ENCODE measurements around the gene ARHGAP24.

Gene ARHGAP24

GRCh38 chr4:85798012-85798770 is 323.2 kb downstream of the ARHGAP24 start:
- TF ChIP-seq ZBTB7A (IDR thresholded peaks at IDR 0.05; ENCODE audit: low read depth) (no peak), CEBPB (IDR thresholded peaks at IDR 0.05) (no peak), MAX (IDR thresholded peaks at IDR 0.05) (no peak), YY1 (IDR thresholded peaks at IDR 0.05; ENCODE audit: low read depth) (no peak), EGR1 (IDR thresholded peaks at IDR 0.05) (no peak)

DNA sequence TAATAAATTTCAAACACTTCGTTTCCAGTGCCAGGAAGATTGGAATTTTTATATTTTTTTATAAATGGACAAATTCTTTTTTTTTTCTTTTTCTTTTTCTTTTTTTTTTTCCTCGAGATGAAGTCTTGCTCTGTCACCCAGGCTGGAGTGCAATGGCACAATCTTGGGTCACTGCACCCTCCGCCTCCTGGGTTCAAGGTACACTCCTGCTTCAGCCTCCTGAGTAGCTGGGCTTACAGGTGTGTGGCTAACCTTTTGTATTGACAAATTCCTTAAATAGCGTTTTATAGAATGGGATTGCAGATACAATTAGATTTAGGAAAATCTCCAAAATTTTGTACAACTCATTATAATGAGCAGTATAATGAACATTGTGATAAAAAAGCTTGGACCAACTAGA is 328.9 kb downstream of the ARHGAP24 start:
- TF ChIP-seq FOXM1 (IDR thresholded peaks at IDR 0.05; ENCODE audit: borderline replicate concordance, low read depth) (no peak), TEAD4 (IDR thresholded peaks at IDR 0.05) (no peak), EGR1 (IDR thresholded peaks at IDR 0.05) (no peak), CREB1 (IDR thresholded peaks at IDR 0.05; ENCODE audit: low read depth) (no peak), USF1 (IDR thresholded peaks at IDR 0.05) (no peak), EP300 (IDR thresholded peaks at IDR 0.05; ENCODE audit: borderline replicate concordance) (no peak), YY1 (IDR thresholded peaks at IDR 0.05; ENCODE audit: low read depth) (no peak)

GRCh38 chr4:85805891-85806290 is 330.9 kb downstream of the ARHGAP24 start:
- TF ChIP-seq CREB1 (IDR thresholded peaks at IDR 0.05; ENCODE audit: low read depth): no peak
- TF ChIP-seq YY1 (IDR thresholded peaks at IDR 0.05; ENCODE audit: low read depth): no peak
- TF ChIP-seq FOXM1 (IDR thresholded peaks at IDR 0.05; ENCODE audit: borderline replicate concordance, low read depth): no peak

GRCh38 chr4:85806334-85806733 is 331.4 kb downstream of the ARHGAP24 start:
- TF ChIP-seq EGR1 (IDR thresholded peaks at IDR 0.05) (no peak), TAF1 (IDR thresholded peaks at IDR 0.05; ENCODE audit: low read depth) (no peak), USF1 (IDR thresholded peaks at IDR 0.05) (no peak), CEBPB (IDR thresholded peaks at IDR 0.05) (no peak), MAX (IDR thresholded peaks at IDR 0.05) (no peak), TEAD4 (IDR thresholded peaks at IDR 0.05) (no peak), TCF12 (IDR thresholded peaks at IDR 0.05; ENCODE audit: low read depth) (no peak), FOXM1 (IDR thresholded peaks at IDR 0.05; ENCODE audit: borderline replicate concordance, low read depth) (no peak), NFIC (IDR thresholded peaks at IDR 0.05) (no peak), CREB1 (IDR thresholded peaks at IDR 0.05; ENCODE audit: low read depth) (no peak), YY1 (IDR thresholded peaks at IDR 0.05; ENCODE audit: low read depth) (no peak), REST (IDR thresholded peaks at IDR 0.05; ENCODE audit: low read depth) (no peak), ZBTB7A (IDR thresholded peaks at IDR 0.05; ENCODE audit: low read depth) (no peak), RAD21 (IDR thresholded peaks at IDR 0.05; ENCODE audit: low read depth) (no peak), EP300 (IDR thresholded peaks at IDR 0.05; ENCODE audit: borderline replicate concordance) (no peak)

GRCh38 chr4:85807247-85807950 is 332.4 kb downstream of the ARHGAP24 start:
- TF ChIP-seq ZBTB7A (IDR thresholded peaks at IDR 0.05; ENCODE audit: low read depth) (no peak), EP300 (IDR thresholded peaks at IDR 0.05; ENCODE audit: borderline replicate concordance) (no peak), CEBPB (IDR thresholded peaks at IDR 0.05) (no peak), YY1 (IDR thresholded peaks at IDR 0.05; ENCODE audit: low read depth) (no peak), MAX (IDR thresholded peaks at IDR 0.05) (no peak), CREB1 (IDR thresholded peaks at IDR 0.05; ENCODE audit: low read depth) (no peak)

GRCh38 chr4:85808104-85808503 is 333.2 kb downstream of the ARHGAP24 start:
- TF ChIP-seq RAD21 (IDR thresholded peaks at IDR 0.05; ENCODE audit: low read depth): no peak
- no peak for TF ChIP-seq USF1 (IDR thresholded peaks at IDR 0.05)
- no peak for TF ChIP-seq EGR1 (IDR thresholded peaks at IDR 0.05)
- TF ChIP-seq NFIC (IDR thresholded peaks at IDR 0.05): no peak
- TF ChIP-seq FOXM1 (IDR thresholded peaks at IDR 0.05; ENCODE audit: borderline replicate concordance, low read depth): no peak
- no peak for TF ChIP-seq EP300 (IDR thresholded peaks at IDR 0.05; ENCODE audit: borderline replicate concordance)
- no peak for TF ChIP-seq TAF1 (IDR thresholded peaks at IDR 0.05; ENCODE audit: low read depth)
- no peak for TF ChIP-seq CREB1 (IDR thresholded peaks at IDR 0.05; ENCODE audit: low read depth)
- TF ChIP-seq YY1 (IDR thresholded peaks at IDR 0.05; ENCODE audit: low read depth): no peak
- TF ChIP-seq TCF12 (IDR thresholded peaks at IDR 0.05; ENCODE audit: low read depth): no peak

- TF ChIP-seq EP300 (IDR thresholded peaks at IDR 0.05; ENCODE audit: borderline replicate concordance): no peak
- no peak for TF ChIP-seq ZBTB7A (IDR thresholded peaks at IDR 0.05; ENCODE audit: low read depth)
- TF ChIP-seq CREB1 (IDR thresholded peaks at IDR 0.05; ENCODE audit: low read depth): no peak
- TF ChIP-seq CEBPB (IDR thresholded peaks at IDR 0.05): no peak
These were observed 333.9 kb downstream of the ARHGAP24 start for GRCh38 chr4:85808864-85809263.
